NB4 (cell line): ENCODE results near the gene SERPINB1.

Experiments
- DNase-seq: peaks from one replicate; pipeline ENCODE4 v3.0.0; 2010; ENCODE audit warnings: low read depth
- H3K4me3 ChIP-seq: one replicate; pipeline ENCODE4 v1.5.1; 2011; ENCODE audit warnings: mild to moderate bottlenecking, low read depth, low read length, moderate library complexity
- CTCF ChIP-seq: IDR thresholded peaks from one replicate; pipeline ENCODE4 v1.5.1; 2012; ENCODE audit warnings: low read depth, low read length
- MAX ChIP-seq: IDR thresholded peaks from 2 replicates; pipeline ENCODE4 v1.6.1; 2011; ENCODE audit warnings: low read depth, low read length
- MYC ChIP-seq: IDR thresholded peaks from 2 replicates; pipeline ENCODE4 v1.6.1; 2011; ENCODE audit warnings: low read depth, low read length
- POLR2A ChIP-seq: IDR thresholded peaks from 2 replicates; pipeline ENCODE4 v1.6.1; 2011; ENCODE audit warnings: mild to moderate bottlenecking; ENCODE audit not compliant: insufficient read length; ENCODE audit errors: extremely low read depth

The SERPINB1 gene

GRCh38 chr6:2786269-2786668 lies 55.4 kb downstream of the SERPINB1 start:
- no peak overlapping the region for H3K4me3 ChIP-seq
- DNase-seq: no peak
- no peak for TF ChIP-seq CTCF
- no peak for TF ChIP-seq MAX
- TF ChIP-seq POLR2A: no peak
- TF ChIP-seq MYC: no peak

GRCh38 chr6:2784930-2785329 lies 56.7 kb downstream of the SERPINB1 start:
- no peak for TF ChIP-seq CTCF
- no peak for TF ChIP-seq MAX
- no peak for TF ChIP-seq POLR2A
- H3K4me3 ChIP-seq: no peak overlapping the region

GRCh38 chr6:2784061-2784460 lies 57.6 kb downstream of the SERPINB1 start:
- no peak overlapping the region for H3K4me3 ChIP-seq
- no peak for DNase-seq
- TF ChIP-seq MAX: no peak
- TF ChIP-seq MYC: no peak

More at GRCh38 chr6:2784930-2785329, 56.7 kb downstream of the SERPINB1 start:
- DNase-seq: no peak

- no peak for DNase-seq
- no peak overlapping the region for H3K4me3 ChIP-seq
- TF ChIP-seq MAX (no peak), MYC (no peak), CTCF (peak; percentile 14)
These were observed 58.3 kb downstream of the SERPINB1 start for GRCh38 chr6:2783188-2783963.

GRCh38 chr6:2782825-2783187 lies 58.9 kb downstream of the SERPINB1 start:
- no peak overlapping the region for H3K4me3 ChIP-seq
- TF ChIP-seq CTCF (no peak), POLR2A (no peak), MAX (no peak), MYC (no peak)
- DNase-seq: no peak

- no peak overlapping the region for H3K4me3 ChIP-seq
- no peak for TF ChIP-seq POLR2A
- no peak for TF ChIP-seq CTCF
- TF ChIP-seq MAX: no peak
- DNase-seq: no peak
These were observed 59.3 kb downstream of the SERPINB1 start for GRCh38 chr6:2782356-2782708.
